H54 (cell line): ENCODE data around the gene BIK.

Experiments
- DNase-seq: peaks from one replicate; pipeline ENCODE4 v3.0.0; 2011; ENCODE audit warnings: low spot score, mixed read lengths; ENCODE audit not compliant: insufficient read length
- FAIRE-seq: peaks from 3 replicates; lab custom pipeline; 2011; peaks lifted over from hg19 to GRCh38; lab: Jason Lieb, UNC
- POLR2A ChIP-seq: IDR thresholded peaks from 2 replicates; pipeline ENCODE4 v1.6.1; 2011; ENCODE audit warnings: low read depth, mild to moderate bottlenecking, low read length

Gene BIK

GRCh38 chr22:43177479-43177878 lies 66.9 kb downstream of the BIK start:
- TF ChIP-seq POLR2A = no peak
- DNase-seq = no peak
- no peak for FAIRE-seq
